AG04450 (cell line): ENCODE data around the gene SLC12A7. TPM values are rescaled to one million over a fixed set of nuclear protein-coding genes. Genes with fewer than 3 reads are reported as not detected.

ENCODE experiments used
- CTCF ChIA-PET: fragments of 300-600, 350-600 bp; formaldehyde crosslinking; extraction: SDS; loops from one replicate; lab custom pipeline; 2022; ENCODE audit warnings: antibody characterized with exemption, inconsistent platforms; lab: Charles Lee
- POLR2A ChIA-PET: fragments of 350-600 bp; formaldehyde crosslinking; extraction: SDS; loops from one replicate; lab custom pipeline; 2021; ENCODE audit warnings: antibody characterized with exemption, inconsistent platforms; lab: Yijun Ruan, JAX
- DNase-seq: peaks from one replicate; pipeline ENCODE4 v3.0.0-alpha.2; 2011; ENCODE audit warnings: low read depth, low spot score
- H3K27ac ChIP-seq: one replicate; pipeline ENCODE4 v1.5.1; 2012; ENCODE audit warnings: low read depth, low read length, control low read depth
- H3K27me3 ChIP-seq: one replicate; pipeline ENCODE4 v1.6.0; 2012; ENCODE audit warnings: low read length; ENCODE audit not compliant: control insufficient read depth, insufficient read depth
- H3K4me3 ChIP-seq: 2 replicates; pipeline ENCODE4 v1.5.1; 2011; ENCODE audit warnings: mild to moderate bottlenecking, low read depth, low read length, control low read depth
- H3K9me3 ChIP-seq: 2 replicates; pipeline ENCODE4 v1.5.1; 2012; ENCODE audit warnings: low read length; ENCODE audit not compliant: control insufficient read depth, insufficient read depth
- CTCF ChIP-seq: IDR thresholded peaks from 2 replicates; pipeline ENCODE4 v1.5.1; 2011; ENCODE audit warnings: low read depth, low read length, control low read depth, inconsistent platforms
- polyA plus RNA-seq: library from polyadenylated mRNA; depleted of rRNA; stranded (reverse); fragments of >200 nt; gene quantifications from 2 replicates; pipeline ENCODE4 v1.2.3, GENCODE V29; 2011

Gene SLC12A7
- polyA plus RNA-seq, 1 experiment, result 0.56 TPM

GRCh38 chr5:1037123-1037670, 74.7 kb downstream of the SLC12A7 start:
- CTCF ChIA-PET, result no interaction called here
- POLR2A ChIA-PET, result no interaction called here
- peaks cover 93% of the 10 kb centered on the region for H3K9me3 ChIP-seq
- H3K4me3 ChIP-seq, result no peak overlapping the region
- TF ChIP-seq CTCF, result no peak
- no peak overlapping the region for H3K27ac ChIP-seq
- DNase-seq, result no peak
- no peaks in the 10 kb centered on the region for H3K27me3 ChIP-seq

GRCh38 chr5:1036504-1037122, 75.2 kb downstream of the SLC12A7 start:
- no peak overlapping the region for H3K4me3 ChIP-seq
- no peak for DNase-seq
- no peak overlapping the region for H3K27ac ChIP-seq
- TF ChIP-seq CTCF, result no peak
- peaks cover 87% of the 10 kb centered on the region for H3K9me3 ChIP-seq
- H3K27me3 ChIP-seq, result no peaks in the 10 kb centered on the region
- CTCF ChIA-PET, result no interaction called here
- POLR2A ChIA-PET, result no interaction called here

- DNase-seq, result no peak
- Histone ChIP-seq H3K4me3 (no peak overlapping the region), H3K27me3 (no peaks in the 10 kb centered on the region), H3K27ac (no peak overlapping the region), H3K9me3 (peaks cover 83% of the 10 kb centered on the region)
- ChIA-PET CTCF (interaction anchor here (0.6 kb wide), 1 partner anchor 101 kb away, joined by 3 read pairs; no protein-coding TSS in a partner anchor), POLR2A (no interaction called here)
- no peak for TF ChIP-seq CTCF
These were observed 76.2 kb downstream of the SLC12A7 start for GRCh38 chr5:1035421-1036405.

- Histone ChIP-seq H3K4me3 (no peak overlapping the region), H3K27me3 (no peaks in the 10 kb centered on the region), H3K27ac (no peak overlapping the region), H3K9me3 (peaks cover 81% of the 10 kb centered on the region)
- POLR2A ChIA-PET, result no interaction called here
- CTCF ChIA-PET, result interaction anchor here (0.6 kb wide), 1 partner anchor 101 kb away, joined by 3 read pairs; no protein-coding TSS in a partner anchor
- no peak for TF ChIP-seq CTCF
- no peak for DNase-seq
These were observed 76.9 kb downstream of the SLC12A7 start for GRCh38 chr5:1034986-1035385.
